WTC11 (cell line): ENCODE results near the gene STON2. TPM values are rescaled to one million over a fixed set of nuclear protein-coding genes. Genes with fewer than 3 reads are reported as not detected.

Experiments used
- ATAC-seq: fragments of 200-7000 bp; cut with Tn5 transposase; 2 replicates; pipeline ENCODE4 v1.10.0; 2021; ENCODE audit warnings: mild to moderate bottlenecking, moderate library complexity
- CTCF ChIA-PET: fragments of 300-600 bp; sonication (Branson Sonifier 250); formaldehyde crosslinking; loops from one replicate; lab custom pipeline; 2021; ENCODE audit warnings: antibody characterized with exemption; lab: Charles Lee
- POLR2A ChIA-PET: fragments of 350-600 bp; sonication (Branson Sonifier 250); formaldehyde crosslinking; loops from one replicate; lab custom pipeline; 2021; ENCODE audit warnings: antibody characterized with exemption; lab: Charles Lee
- DNase-seq: peaks from one replicate; pipeline ENCODE4 v3.0.0; 2021; ENCODE audit warnings: low spot score
- H3K27ac Mint-ChIP-seq: 2 replicates; pipeline ENCODE4 v1.8.0; 2021; ENCODE audit warnings: mixed read lengths
- H3K27me3 Mint-ChIP-seq: 2 replicates; pipeline ENCODE4 v1.8.0; 2021; ENCODE audit warnings: low read depth, mild to moderate bottlenecking, moderate library complexity, mixed read lengths
- H3K36me3 Mint-ChIP-seq: 2 replicates; pipeline ENCODE4 v1.8.0; 2021; ENCODE audit warnings: mixed read lengths
- H3K4me1 Mint-ChIP-seq: 2 replicates; pipeline ENCODE4 v1.8.0; 2022; ENCODE audit warnings: mixed read lengths
- H3K4me3 Mint-ChIP-seq: 2 replicates; pipeline ENCODE4 v1.8.0; 2021; ENCODE audit warnings: mild to moderate bottlenecking, moderate library complexity, mixed read lengths
- H3K9me3 Mint-ChIP-seq: 2 replicates; pipeline ENCODE4 v1.8.0; 2021; ENCODE audit warnings: mixed read lengths
- GABPB1 ChIP-seq: sonication (generic); formaldehyde crosslinking; IDR thresholded peaks from 2 replicates; pipeline ENCODE4 v1.8.1; 2023; ENCODE audit warnings: mild to moderate bottlenecking, missing genetic modification reagents
- JUN ChIP-seq: sonication (generic); formaldehyde crosslinking; IDR thresholded peaks from 2 replicates; pipeline ENCODE4 v1.8.0; 2023; ENCODE audit warnings: mild to moderate bottlenecking, missing genetic modification reagents
- NFATC4 ChIP-seq: fragments of 250-450 bp; sonication (Bioruptor Pico); IDR thresholded peaks from 2 replicates; pipeline ENCODE4 v1.9.0; 2021; ENCODE audit warnings: mild to moderate bottlenecking
- PRRX2 ChIP-seq: fragments of 250-450 bp; sonication (Bioruptor Pico); IDR thresholded peaks from 2 replicates; pipeline ENCODE4 v1.8.0; 2021; ENCODE audit warnings: mild to moderate bottlenecking
- SMAD3 ChIP-seq: sonication (generic); formaldehyde crosslinking; IDR thresholded peaks from 2 replicates; pipeline ENCODE4 v1.8.0; 2022; ENCODE audit warnings: missing genetic modification reagents, mild to moderate bottlenecking, borderline replicate concordance
- TEAD1 ChIP-seq: sonication (generic); formaldehyde crosslinking; IDR thresholded peaks from 2 replicates; pipeline ENCODE4 v1.8.0; 2022; ENCODE audit warnings: mild to moderate bottlenecking, missing genetic modification reagents
- TP53 ChIP-seq: sonication (generic); formaldehyde crosslinking; IDR thresholded peaks from 2 replicates; pipeline ENCODE4 v1.8.1; 2023; ENCODE audit warnings: mild to moderate bottlenecking, missing genetic modification reagents
- ZBTB21 ChIP-seq: sonication (generic); formaldehyde crosslinking; IDR thresholded peaks from 2 replicates; pipeline ENCODE4 v1.8.1; 2023; ENCODE audit warnings: mild to moderate bottlenecking, missing genetic modification reagents, borderline replicate concordance
- ZNF138 ChIP-seq: sonication (generic); formaldehyde crosslinking; conservative IDR thresholded peaks from 2 replicates; pipeline ENCODE4 v1.8.1; 2022; ENCODE audit warnings: mild to moderate bottlenecking, moderate library complexity, missing genetic modification reagents
- total RNA-seq: library from RNA; stranded (reverse); gene quantifications from 3 replicates; pipeline ENCODE4 v1.2.3, GENCODE V29; 2021
- TF ChIP-seq, protein P1 (sequence below): sonication (generic); formaldehyde crosslinking; conservative IDR thresholded peaks from 2 replicates; pipeline ENCODE4 v1.8.1; 2023; ENCODE audit warnings: mild to moderate bottlenecking, low read depth, missing genetic modification reagents, moderate library complexity
- TF ChIP-seq, protein P2 (sequence below): fragments of 250-450 bp; sonication (Bioruptor Pico); IDR thresholded peaks from 2 replicates; pipeline ENCODE4 v1.8.0; 2021; ENCODE audit warnings: mild to moderate bottlenecking
- TF ChIP-seq, protein P3 (sequence below): fragments of 250-450 bp; sonication (Bioruptor Pico); IDR thresholded peaks from 2 replicates; pipeline ENCODE4 v2.1.2; 2022; ENCODE audit warnings: mild to moderate bottlenecking, moderate library complexity
- TF ChIP-seq, protein P4 (sequence below): fragments of 250-450 bp; sonication (Bioruptor Pico); IDR thresholded peaks from 2 replicates; pipeline ENCODE4 v1.9.0; 2021; ENCODE audit warnings: moderate library complexity, mild to moderate bottlenecking, inconsistent platforms, borderline replicate concordance
- TF ChIP-seq, protein P5 (sequence below): sonication (generic); formaldehyde crosslinking; IDR thresholded peaks from 2 replicates; pipeline ENCODE4 v1.8.1; 2022; ENCODE audit warnings: mild to moderate bottlenecking, missing genetic modification reagents, moderate library complexity, borderline replicate concordance
- TF ChIP-seq, protein P6 (sequence below): sonication (generic); formaldehyde crosslinking; IDR thresholded peaks from 2 replicates; pipeline ENCODE4 v1.8.1; 2022; ENCODE audit warnings: low read depth, mild to moderate bottlenecking, moderate library complexity, missing genetic modification reagents, borderline replicate concordance
- TF ChIP-seq, protein P7 (sequence below): sonication (generic); formaldehyde crosslinking; IDR thresholded peaks from 2 replicates; pipeline ENCODE4 v1.8.0; 2022; ENCODE audit warnings: mild to moderate bottlenecking, missing genetic modification reagents
- TF ChIP-seq, protein P8 (sequence below): sonication (generic); formaldehyde crosslinking; IDR thresholded peaks from 2 replicates; pipeline ENCODE4 v1.8.0; 2023; ENCODE audit warnings: missing genetic modification reagents, mild to moderate bottlenecking, borderline replicate concordance
- TF ChIP-seq, protein P9 (sequence below): sonication (generic); formaldehyde crosslinking; IDR thresholded peaks from 2 replicates; pipeline ENCODE4 v1.8.0; 2023; ENCODE audit warnings: missing genetic modification reagents
- TF ChIP-seq, protein P10 (sequence below): sonication (generic); formaldehyde crosslinking; IDR thresholded peaks from 2 replicates; pipeline ENCODE4 v1.8.1; 2022; ENCODE audit warnings: missing genetic modification reagents, borderline replicate concordance

STON2 gene
- total RNA-seq, 1 experiment from 2014 or later = 69.2 TPM

DNA sequence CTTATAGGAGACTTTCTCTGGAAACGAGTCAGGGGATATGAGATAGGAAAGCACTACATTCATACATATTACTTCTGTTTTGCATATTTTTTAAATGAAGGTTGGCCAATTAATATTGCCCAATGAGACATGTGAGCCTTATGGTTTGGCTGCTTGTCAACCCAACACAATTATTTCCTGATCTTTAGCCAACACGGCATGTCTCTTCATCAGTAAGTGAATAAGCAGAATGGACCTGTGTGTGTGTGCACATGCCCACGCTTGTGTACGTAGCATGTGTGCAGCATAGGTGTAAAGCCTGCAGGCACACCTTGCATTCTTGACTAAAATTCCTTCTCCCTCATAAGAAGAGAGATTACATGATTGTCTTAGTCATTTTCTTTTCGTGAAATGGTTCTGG lies 88.3 kb downstream of the STON2 start:
- ChIA-PET CTCF (no interaction called here), POLR2A (no interaction called here)
- H3K4me3 Mint-ChIP-seq = no peak overlapping the region
- TF ChIP-seq, protein P1, sequence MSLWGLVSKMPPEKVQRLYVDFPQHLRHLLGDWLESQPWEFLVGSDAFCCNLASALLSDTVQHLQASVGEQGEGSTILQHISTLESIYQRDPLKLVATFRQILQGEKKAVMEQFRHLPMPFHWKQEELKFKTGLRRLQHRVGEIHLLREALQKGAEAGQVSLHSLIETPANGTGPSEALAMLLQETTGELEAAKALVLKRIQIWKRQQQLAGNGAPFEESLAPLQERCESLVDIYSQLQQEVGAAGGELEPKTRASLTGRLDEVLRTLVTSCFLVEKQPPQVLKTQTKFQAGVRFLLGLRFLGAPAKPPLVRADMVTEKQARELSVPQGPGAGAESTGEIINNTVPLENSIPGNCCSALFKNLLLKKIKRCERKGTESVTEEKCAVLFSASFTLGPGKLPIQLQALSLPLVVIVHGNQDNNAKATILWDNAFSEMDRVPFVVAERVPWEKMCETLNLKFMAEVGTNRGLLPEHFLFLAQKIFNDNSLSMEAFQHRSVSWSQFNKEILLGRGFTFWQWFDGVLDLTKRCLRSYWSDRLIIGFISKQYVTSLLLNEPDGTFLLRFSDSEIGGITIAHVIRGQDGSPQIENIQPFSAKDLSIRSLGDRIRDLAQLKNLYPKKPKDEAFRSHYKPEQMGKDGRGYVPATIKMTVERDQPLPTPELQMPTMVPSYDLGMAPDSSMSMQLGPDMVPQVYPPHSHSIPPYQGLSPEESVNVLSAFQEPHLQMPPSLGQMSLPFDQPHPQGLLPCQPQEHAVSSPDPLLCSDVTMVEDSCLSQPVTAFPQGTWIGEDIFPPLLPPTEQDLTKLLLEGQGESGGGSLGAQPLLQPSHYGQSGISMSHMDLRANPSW (CRISPR knock-in tag) = no peak
- TF ChIP-seq PRRX2 (no peak), TP53 (CRISPR knock-in tag) (no peak), JUN (CRISPR knock-in tag) (no peak), SMAD3 (no peak), ZBTB21 (CRISPR knock-in tag) (no peak), TEAD1 (CRISPR knock-in tag) (no peak), NFATC4 (no peak), GABPB1 (CRISPR knock-in tag) (no peak), ZNF138 (CRISPR knock-in tag) (no peak)
- TF ChIP-seq, protein P2, sequence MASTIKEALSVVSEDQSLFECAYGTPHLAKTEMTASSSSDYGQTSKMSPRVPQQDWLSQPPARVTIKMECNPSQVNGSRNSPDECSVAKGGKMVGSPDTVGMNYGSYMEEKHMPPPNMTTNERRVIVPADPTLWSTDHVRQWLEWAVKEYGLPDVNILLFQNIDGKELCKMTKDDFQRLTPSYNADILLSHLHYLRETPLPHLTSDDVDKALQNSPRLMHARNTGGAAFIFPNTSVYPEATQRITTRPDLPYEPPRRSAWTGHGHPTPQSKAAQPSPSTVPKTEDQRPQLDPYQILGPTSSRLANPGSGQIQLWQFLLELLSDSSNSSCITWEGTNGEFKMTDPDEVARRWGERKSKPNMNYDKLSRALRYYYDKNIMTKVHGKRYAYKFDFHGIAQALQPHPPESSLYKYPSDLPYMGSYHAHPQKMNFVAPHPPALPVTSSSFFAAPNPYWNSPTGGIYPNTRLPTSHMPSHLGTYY = no peak
- TF ChIP-seq, protein P3, sequence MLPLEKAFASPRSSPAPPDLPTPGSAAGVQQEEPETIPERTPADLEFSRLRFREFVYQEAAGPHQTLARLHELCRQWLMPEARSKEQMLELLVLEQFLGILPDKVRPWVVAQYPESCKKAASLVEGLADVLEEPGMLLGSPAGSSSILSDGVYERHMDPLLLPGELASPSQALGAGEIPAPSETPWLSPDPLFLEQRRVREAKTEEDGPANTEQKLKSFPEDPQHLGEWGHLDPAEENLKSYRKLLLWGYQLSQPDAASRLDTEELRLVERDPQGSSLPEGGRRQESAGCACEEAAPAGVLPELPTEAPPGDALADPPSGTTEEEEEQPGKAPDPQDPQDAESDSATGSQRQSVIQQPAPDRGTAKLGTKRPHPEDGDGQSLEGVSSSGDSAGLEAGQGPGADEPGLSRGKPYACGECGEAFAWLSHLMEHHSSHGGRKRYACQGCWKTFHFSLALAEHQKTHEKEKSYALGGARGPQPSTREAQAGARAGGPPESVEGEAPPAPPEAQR (CRISPR knock-in tag) = no peak
- TF ChIP-seq, protein P4, sequence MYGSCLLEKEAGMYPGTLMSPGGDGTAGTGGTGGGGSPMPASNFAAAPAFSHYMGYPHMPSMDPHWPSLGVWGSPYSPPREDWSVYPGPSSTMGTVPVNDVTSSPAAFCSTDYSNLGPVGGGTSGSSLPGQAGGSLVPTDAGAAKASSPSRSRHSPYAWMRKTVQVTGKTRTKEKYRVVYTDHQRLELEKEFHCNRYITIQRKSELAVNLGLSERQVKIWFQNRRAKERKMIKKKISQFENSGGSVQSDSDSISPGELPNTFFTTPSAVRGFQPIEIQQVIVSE (CRISPR knock-in tag) = no peak
- TF ChIP-seq, protein P5, sequence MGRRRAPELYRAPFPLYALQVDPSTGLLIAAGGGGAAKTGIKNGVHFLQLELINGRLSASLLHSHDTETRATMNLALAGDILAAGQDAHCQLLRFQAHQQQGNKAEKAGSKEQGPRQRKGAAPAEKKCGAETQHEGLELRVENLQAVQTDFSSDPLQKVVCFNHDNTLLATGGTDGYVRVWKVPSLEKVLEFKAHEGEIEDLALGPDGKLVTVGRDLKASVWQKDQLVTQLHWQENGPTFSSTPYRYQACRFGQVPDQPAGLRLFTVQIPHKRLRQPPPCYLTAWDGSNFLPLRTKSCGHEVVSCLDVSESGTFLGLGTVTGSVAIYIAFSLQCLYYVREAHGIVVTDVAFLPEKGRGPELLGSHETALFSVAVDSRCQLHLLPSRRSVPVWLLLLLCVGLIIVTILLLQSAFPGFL (CRISPR knock-in tag) = no peak
- TF ChIP-seq, protein P6, sequence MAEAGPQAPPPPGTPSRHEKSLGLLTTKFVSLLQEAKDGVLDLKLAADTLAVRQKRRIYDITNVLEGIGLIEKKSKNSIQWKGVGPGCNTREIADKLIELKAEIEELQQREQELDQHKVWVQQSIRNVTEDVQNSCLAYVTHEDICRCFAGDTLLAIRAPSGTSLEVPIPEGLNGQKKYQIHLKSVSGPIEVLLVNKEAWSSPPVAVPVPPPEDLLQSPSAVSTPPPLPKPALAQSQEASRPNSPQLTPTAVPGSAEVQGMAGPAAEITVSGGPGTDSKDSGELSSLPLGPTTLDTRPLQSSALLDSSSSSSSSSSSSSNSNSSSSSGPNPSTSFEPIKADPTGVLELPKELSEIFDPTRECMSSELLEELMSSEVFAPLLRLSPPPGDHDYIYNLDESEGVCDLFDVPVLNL (CRISPR knock-in tag) = no peak
- TF ChIP-seq, protein P7, sequence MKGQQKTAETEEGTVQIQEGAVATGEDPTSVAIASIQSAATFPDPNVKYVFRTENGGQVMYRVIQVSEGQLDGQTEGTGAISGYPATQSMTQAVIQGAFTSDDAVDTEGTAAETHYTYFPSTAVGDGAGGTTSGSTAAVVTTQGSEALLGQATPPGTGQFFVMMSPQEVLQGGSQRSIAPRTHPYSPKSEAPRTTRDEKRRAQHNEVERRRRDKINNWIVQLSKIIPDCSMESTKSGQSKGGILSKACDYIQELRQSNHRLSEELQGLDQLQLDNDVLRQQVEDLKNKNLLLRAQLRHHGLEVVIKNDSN (CRISPR knock-in tag) = no peak
- TF ChIP-seq, protein P8, sequence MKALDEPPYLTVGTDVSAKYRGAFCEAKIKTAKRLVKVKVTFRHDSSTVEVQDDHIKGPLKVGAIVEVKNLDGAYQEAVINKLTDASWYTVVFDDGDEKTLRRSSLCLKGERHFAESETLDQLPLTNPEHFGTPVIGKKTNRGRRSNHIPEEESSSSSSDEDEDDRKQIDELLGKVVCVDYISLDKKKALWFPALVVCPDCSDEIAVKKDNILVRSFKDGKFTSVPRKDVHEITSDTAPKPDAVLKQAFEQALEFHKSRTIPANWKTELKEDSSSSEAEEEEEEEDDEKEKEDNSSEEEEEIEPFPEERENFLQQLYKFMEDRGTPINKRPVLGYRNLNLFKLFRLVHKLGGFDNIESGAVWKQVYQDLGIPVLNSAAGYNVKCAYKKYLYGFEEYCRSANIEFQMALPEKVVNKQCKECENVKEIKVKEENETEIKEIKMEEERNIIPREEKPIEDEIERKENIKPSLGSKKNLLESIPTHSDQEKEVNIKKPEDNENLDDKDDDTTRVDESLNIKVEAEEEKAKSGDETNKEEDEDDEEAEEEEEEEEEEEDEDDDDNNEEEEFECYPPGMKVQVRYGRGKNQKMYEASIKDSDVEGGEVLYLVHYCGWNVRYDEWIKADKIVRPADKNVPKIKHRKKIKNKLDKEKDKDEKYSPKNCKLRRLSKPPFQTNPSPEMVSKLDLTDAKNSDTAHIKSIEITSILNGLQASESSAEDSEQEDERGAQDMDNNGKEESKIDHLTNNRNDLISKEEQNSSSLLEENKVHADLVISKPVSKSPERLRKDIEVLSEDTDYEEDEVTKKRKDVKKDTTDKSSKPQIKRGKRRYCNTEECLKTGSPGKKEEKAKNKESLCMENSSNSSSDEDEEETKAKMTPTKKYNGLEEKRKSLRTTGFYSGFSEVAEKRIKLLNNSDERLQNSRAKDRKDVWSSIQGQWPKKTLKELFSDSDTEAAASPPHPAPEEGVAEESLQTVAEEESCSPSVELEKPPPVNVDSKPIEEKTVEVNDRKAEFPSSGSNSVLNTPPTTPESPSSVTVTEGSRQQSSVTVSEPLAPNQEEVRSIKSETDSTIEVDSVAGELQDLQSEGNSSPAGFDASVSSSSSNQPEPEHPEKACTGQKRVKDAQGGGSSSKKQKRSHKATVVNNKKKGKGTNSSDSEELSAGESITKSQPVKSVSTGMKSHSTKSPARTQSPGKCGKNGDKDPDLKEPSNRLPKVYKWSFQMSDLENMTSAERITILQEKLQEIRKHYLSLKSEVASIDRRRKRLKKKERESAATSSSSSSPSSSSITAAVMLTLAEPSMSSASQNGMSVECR (CRISPR knock-in tag) = no peak
- TF ChIP-seq, protein P9, sequence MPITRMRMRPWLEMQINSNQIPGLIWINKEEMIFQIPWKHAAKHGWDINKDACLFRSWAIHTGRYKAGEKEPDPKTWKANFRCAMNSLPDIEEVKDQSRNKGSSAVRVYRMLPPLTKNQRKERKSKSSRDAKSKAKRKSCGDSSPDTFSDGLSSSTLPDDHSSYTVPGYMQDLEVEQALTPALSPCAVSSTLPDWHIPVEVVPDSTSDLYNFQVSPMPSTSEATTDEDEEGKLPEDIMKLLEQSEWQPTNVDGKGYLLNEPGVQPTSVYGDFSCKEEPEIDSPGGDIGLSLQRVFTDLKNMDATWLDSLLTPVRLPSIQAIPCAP (CRISPR knock-in tag) = no peak
- TF ChIP-seq, protein P10, sequence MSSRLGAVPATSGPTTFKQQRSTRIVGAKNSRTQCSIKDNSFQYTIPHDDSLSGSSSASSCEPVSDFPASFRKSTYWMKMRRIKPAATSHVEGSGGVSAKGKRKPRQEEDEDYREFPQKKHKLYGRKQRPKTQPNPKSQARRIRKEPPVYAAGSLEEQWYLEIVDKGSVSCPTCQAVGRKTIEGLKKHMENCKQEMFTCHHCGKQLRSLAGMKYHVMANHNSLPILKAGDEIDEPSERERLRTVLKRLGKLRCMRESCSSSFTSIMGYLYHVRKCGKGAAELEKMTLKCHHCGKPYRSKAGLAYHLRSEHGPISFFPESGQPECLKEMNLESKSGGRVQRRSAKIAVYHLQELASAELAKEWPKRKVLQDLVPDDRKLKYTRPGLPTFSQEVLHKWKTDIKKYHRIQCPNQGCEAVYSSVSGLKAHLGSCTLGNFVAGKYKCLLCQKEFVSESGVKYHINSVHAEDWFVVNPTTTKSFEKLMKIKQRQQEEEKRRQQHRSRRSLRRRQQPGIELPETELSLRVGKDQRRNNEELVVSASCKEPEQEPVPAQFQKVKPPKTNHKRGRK = no peak
- H3K27me3 Mint-ChIP-seq = no peaks in the 10 kb centered on the region
- 0 out of 2 replicates have a peak, but pooled peaks cover 4% of the 10 kb centered on the region for H3K9me3 Mint-ChIP-seq
- DNase-seq (no peak), ATAC-seq (no peak)
- peaks cover 6% of the 10 kb centered on the region for H3K36me3 Mint-ChIP-seq
- H3K27ac Mint-ChIP-seq = peak overlapping the region; percentile 85
- peaks cover 80% of the 10 kb centered on the region for H3K4me1 Mint-ChIP-seq
